ENCODE data around the gene CARNS1. TPM values are rescaled to one million over a fixed set of nuclear protein-coding genes. Genes with fewer than 3 reads are reported as not detected.

The CARNS1 gene
- polyA plus RNA-seq, 1 donor from 2014 or later = not detected

DNA sequence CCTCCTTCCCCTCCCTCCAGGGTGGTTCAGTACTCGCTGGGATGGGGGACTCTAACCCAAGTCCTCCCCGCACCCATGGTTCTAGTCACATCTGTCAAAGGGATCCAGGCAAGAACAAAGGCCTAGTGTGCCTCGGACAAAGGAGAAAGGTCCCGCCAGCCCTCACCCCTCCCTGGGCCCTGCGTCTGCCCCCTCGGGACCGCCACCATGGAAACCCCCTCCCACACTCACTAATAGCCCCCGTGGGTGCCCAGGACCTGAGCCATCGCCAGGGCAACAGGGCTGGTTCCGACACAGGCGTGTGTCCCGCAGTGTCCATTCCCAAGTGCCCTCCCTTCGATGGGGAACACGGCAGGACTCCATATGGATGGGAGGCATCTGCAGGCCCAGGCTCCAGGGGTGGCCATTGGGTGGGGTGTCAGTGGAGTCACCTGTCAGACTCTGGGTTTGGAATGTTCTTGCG, 5.1 kb upstream of the CARNS1 start:
- TF ChIP-seq EZH2 (IDR thresholded peaks at IDR 0.05; ENCODE audit: borderline replicate concordance, insufficient read depth, low read length, poor library complexity, severe bottlenecking) (no peak), RAD21 (conservative IDR thresholded peaks at IDR 0.05) (no peak), MXI1 (conservative IDR thresholded peaks at IDR 0.05; ENCODE audit: poor library complexity, severe bottlenecking) (no peak), EP300 (conservative IDR thresholded peaks at IDR 0.05; ENCODE audit: poor library complexity, severe bottlenecking) (no peak), TAF1 (IDR thresholded peaks at IDR 0.05; ENCODE audit: low read depth) (no peak), POLR2AphosphoS5 (IDR thresholded peaks at IDR 0.05) (no peak), SMC3 (conservative IDR thresholded peaks at IDR 0.05; ENCODE audit: poor library complexity) (no peak)
- TF ChIP-seq, protein P1, sequence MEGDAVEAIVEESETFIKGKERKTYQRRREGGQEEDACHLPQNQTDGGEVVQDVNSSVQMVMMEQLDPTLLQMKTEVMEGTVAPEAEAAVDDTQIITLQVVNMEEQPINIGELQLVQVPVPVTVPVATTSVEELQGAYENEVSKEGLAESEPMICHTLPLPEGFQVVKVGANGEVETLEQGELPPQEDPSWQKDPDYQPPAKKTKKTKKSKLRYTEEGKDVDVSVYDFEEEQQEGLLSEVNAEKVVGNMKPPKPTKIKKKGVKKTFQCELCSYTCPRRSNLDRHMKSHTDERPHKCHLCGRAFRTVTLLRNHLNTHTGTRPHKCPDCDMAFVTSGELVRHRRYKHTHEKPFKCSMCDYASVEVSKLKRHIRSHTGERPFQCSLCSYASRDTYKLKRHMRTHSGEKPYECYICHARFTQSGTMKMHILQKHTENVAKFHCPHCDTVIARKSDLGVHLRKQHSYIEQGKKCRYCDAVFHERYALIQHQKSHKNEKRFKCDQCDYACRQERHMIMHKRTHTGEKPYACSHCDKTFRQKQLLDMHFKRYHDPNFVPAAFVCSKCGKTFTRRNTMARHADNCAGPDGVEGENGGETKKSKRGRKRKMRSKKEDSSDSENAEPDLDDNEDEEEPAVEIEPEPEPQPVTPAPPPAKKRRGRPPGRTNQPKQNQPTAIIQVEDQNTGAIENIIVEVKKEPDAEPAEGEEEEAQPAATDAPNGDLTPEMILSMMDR (IDR thresholded peaks at IDR 0.05; ENCODE audit: poor library complexity, severe bottlenecking) = no peak
- TF ChIP-seq, protein P2, sequence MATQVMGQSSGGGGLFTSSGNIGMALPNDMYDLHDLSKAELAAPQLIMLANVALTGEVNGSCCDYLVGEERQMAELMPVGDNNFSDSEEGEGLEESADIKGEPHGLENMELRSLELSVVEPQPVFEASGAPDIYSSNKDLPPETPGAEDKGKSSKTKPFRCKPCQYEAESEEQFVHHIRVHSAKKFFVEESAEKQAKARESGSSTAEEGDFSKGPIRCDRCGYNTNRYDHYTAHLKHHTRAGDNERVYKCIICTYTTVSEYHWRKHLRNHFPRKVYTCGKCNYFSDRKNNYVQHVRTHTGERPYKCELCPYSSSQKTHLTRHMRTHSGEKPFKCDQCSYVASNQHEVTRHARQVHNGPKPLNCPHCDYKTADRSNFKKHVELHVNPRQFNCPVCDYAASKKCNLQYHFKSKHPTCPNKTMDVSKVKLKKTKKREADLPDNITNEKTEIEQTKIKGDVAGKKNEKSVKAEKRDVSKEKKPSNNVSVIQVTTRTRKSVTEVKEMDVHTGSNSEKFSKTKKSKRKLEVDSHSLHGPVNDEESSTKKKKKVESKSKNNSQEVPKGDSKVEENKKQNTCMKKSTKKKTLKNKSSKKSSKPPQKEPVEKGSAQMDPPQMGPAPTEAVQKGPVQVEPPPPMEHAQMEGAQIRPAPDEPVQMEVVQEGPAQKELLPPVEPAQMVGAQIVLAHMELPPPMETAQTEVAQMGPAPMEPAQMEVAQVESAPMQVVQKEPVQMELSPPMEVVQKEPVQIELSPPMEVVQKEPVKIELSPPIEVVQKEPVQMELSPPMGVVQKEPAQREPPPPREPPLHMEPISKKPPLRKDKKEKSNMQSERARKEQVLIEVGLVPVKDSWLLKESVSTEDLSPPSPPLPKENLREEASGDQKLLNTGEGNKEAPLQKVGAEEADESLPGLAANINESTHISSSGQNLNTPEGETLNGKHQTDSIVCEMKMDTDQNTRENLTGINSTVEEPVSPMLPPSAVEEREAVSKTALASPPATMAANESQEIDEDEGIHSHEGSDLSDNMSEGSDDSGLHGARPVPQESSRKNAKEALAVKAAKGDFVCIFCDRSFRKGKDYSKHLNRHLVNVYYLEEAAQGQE (IDR thresholded peaks at IDR 0.05; ENCODE audit: borderline replicate concordance) = no peak
- Histone ChIP-seq H3K36me3 (ENCODE audit: insufficient read depth, low read length) (no peaks in the 10 kb centered on the region), H3K9me3 (ENCODE audit: low read length) (no peaks in the 10 kb centered on the region), H3K27ac (ENCODE audit: low read length) (no peak overlapping the region), H3F3A (ENCODE audit: insufficient read depth, low read length, poor library complexity, severe bottlenecking) (no peaks in the 10 kb centered on the region), H3K27me3 (ENCODE audit: insufficient read depth, low read depth, low read length) (peaks cover 11% of the 10 kb centered on the region), H3K4me3 (ENCODE audit: low read length) (no peak overlapping the region), H2AFZ (ENCODE audit: low read depth, low read length) (no peak overlapping the region), H3K4me2 (ENCODE audit: low read length) (no peak overlapping the region), H3K9me2 (ENCODE audit: insufficient read depth, low read length) (no peaks in the 10 kb centered on the region), H3K9ac (ENCODE audit: low read length) (no peak overlapping the region), H3K79me2 (replicated peaks; ENCODE audit: insufficient read depth, low read length) (no peaks in the 10 kb centered on the region), H4K20me1 (ENCODE audit: insufficient read depth) (no peaks in the 10 kb centered on the region)

DNA sequence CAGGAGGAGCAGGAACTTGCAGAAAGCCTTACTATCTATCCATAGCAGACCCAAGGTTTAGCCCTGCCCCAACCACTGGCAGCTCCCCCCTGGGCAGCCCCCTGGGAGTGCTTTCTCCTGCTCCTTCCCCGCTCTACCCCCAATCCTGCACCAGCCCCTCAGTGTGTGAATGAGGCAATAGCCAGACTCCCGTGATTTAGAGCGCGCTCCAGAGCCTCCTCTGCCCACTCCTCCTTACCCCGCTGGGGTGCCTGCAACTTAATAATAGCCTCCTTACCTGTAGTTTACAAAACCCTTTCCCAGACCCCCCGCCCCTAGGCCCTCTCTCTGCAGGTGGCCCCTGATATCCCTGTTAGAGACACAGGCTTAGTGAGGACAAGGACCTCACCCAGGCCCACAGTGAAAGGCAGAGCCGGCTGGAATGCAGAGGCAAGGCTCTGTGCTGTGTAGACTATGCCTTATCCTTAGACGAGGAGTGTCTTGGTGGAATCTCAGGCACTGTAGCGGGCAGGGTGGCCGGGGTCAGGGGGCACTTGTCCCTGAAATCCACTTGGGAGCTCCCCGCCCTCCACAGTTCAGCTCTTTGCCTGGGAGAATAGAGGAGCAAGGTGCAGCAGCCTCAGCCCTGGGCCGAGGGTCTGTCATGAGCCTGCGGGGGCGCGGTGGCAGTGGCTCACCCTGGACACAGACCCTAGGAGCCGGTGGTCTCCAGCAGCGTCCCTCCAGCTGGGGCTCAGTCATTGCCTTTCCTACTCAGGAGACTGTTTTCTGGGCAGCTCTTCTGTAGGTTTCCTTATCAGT, 4.3 kb upstream of the CARNS1 start:
- no peaks in the 10 kb centered on the region for H3K9me3 ChIP-seq (ENCODE audit: low read length)
- TF ChIP-seq, protein P2 (IDR thresholded peaks at IDR 0.05; ENCODE audit: borderline replicate concordance) = no peak
- TF ChIP-seq SMC3 (conservative IDR thresholded peaks at IDR 0.05; ENCODE audit: poor library complexity) (no peak), EP300 (conservative IDR thresholded peaks at IDR 0.05; ENCODE audit: poor library complexity, severe bottlenecking) (no peak), EZH2 (IDR thresholded peaks at IDR 0.05; ENCODE audit: borderline replicate concordance, insufficient read depth, low read length, poor library complexity, severe bottlenecking) (no peak), MXI1 (conservative IDR thresholded peaks at IDR 0.05; ENCODE audit: poor library complexity, severe bottlenecking) (no peak), RAD21 (conservative IDR thresholded peaks at IDR 0.05) (no peak), TAF1 (IDR thresholded peaks at IDR 0.05; ENCODE audit: low read depth) (no peak), POLR2AphosphoS5 (IDR thresholded peaks at IDR 0.05) (no peak)
- TF ChIP-seq, protein P1 (IDR thresholded peaks at IDR 0.05; ENCODE audit: poor library complexity, severe bottlenecking) = no peak
- H3K4me3 ChIP-seq (ENCODE audit: low read length) = no peak overlapping the region
- no peaks in the 10 kb centered on the region for H4K20me1 ChIP-seq (ENCODE audit: insufficient read depth)
- H3K4me2 ChIP-seq (ENCODE audit: low read length) = no peak overlapping the region
- H3K27ac ChIP-seq (ENCODE audit: low read length) = no peak overlapping the region
- H3K27me3 ChIP-seq (ENCODE audit: insufficient read depth, low read depth, low read length) = peaks cover 15% of the 10 kb centered on the region
- H3K36me3 ChIP-seq (ENCODE audit: insufficient read depth, low read length) = no peaks in the 10 kb centered on the region
- no peak overlapping the region for H2AFZ ChIP-seq (ENCODE audit: low read depth, low read length)
- no peaks in the 10 kb centered on the region for H3K9me2 ChIP-seq (ENCODE audit: insufficient read depth, low read length)
- H3F3A ChIP-seq (ENCODE audit: insufficient read depth, low read length, poor library complexity, severe bottlenecking) = no peaks in the 10 kb centered on the region
- no peak overlapping the region for H3K9ac ChIP-seq (ENCODE audit: low read length)
- no peaks in the 10 kb centered on the region for H3K79me2 ChIP-seq (replicated peaks; ENCODE audit: insufficient read depth, low read length)

Measured in neural cell (in vitro differentiated cells).